AG09309 (cell line): ENCODE data around the gene TNFRSF4.

Experiments
- DNase-seq: peaks from one replicate; pipeline ENCODE4 v3.0.0-alpha.2; 2010; ENCODE audit warnings: low read depth
- H3K4me3 ChIP-seq: 2 replicates; pipeline ENCODE4 v1.5.1; 2011; ENCODE audit warnings: mild to moderate bottlenecking, low read depth, low read length, moderate library complexity; ENCODE audit not compliant: control insufficient read depth
- TF ChIP-seq, protein P1 (sequence below): IDR thresholded peaks from 2 replicates; pipeline ENCODE4 v1.5.1; 2011; ENCODE audit warnings: mild to moderate bottlenecking, low read depth, low read length, inconsistent platforms; ENCODE audit not compliant: insufficient read depth, control insufficient read depth; ENCODE audit errors: missing control alignments

Gene TNFRSF4

DNA sequence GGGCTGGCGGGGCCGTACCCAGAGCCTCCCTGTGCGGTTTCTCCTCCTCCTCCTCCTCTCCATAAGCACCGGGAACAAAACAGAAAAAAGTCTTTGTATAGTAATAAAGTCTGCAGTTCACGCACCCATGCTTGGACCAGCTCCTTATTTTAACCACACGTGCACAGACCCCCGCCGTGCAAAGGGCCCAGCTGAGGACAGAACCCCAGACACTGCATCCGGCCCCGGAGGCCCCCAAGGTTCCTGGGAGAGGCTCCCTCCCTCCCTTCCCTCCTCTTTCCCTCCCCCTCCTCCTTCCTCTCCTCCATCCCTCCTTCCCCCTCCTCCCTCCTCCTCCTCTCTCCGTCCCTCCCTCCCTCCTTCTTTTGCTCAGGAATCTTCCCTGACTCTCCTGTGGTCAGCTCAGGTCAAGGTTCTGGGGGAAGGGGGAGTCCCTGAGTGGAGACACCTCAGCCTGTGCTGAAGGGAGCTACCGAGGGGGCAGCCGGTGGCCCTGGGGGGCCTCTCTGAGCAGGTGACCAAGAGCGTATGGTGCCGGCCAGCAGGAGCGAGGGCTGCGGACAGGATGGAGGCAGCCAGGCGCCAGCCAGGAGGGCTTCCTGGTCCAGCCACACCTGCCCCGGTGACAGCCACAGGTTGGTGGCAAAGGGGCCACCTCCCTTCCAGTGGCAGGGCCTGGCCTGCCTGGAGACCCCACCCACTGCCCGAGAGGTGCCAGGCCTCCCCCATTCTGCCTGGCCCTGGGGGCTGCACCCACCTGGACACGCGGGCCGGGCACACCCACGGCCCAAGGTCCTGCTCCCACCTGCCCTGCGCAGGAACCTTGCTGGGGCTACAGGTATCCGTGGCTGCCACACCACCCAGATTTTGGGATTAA lies 43.5 kb downstream of the TNFRSF4 start:
- H3K4me3 ChIP-seq: no peak overlapping the region
- TF ChIP-seq, protein P1, sequence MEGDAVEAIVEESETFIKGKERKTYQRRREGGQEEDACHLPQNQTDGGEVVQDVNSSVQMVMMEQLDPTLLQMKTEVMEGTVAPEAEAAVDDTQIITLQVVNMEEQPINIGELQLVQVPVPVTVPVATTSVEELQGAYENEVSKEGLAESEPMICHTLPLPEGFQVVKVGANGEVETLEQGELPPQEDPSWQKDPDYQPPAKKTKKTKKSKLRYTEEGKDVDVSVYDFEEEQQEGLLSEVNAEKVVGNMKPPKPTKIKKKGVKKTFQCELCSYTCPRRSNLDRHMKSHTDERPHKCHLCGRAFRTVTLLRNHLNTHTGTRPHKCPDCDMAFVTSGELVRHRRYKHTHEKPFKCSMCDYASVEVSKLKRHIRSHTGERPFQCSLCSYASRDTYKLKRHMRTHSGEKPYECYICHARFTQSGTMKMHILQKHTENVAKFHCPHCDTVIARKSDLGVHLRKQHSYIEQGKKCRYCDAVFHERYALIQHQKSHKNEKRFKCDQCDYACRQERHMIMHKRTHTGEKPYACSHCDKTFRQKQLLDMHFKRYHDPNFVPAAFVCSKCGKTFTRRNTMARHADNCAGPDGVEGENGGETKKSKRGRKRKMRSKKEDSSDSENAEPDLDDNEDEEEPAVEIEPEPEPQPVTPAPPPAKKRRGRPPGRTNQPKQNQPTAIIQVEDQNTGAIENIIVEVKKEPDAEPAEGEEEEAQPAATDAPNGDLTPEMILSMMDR: no peak
- no peak for DNase-seq

DNA sequence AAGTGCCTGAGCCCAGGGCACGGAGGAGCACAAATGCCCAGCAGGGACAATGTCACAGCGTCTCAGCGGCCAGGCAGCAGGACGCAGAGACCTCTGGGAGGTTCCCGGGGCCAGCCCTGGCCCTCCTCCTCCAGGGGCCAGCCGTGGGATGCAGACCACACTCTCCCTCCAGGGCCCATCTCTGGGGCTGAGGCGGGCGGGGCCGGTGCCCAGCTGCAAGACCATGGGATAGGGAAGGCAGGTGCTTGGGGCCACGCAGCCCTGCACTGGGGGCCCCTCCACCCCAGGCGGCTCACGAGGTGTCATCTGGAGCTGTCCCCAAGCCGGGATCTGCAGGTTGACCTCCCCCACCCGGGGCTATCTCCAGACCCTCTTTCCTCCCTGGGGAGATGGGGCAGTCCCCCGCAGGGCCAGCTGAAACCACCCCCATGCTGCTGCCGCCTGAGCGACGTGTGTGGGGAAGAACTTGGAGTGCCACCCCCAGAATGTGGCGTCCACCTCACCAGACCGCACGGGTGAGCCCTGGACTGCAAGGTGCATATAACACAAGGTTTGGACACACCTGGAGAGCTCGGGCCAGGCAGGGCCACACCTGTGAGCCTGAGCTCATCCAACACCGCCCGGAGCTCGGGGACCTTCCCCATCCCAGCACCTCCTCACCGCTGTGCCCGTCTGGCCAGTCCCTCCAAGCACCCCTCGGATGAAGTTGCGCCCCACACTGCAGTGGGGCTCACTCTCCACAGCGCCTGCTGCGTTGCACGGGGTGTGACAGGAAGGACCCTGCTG lies 44.3 kb downstream of the TNFRSF4 start:
- TF ChIP-seq, protein P1: no peak
- DNase-seq: no peak
- no peak overlapping the region for H3K4me3 ChIP-seq

DNA sequence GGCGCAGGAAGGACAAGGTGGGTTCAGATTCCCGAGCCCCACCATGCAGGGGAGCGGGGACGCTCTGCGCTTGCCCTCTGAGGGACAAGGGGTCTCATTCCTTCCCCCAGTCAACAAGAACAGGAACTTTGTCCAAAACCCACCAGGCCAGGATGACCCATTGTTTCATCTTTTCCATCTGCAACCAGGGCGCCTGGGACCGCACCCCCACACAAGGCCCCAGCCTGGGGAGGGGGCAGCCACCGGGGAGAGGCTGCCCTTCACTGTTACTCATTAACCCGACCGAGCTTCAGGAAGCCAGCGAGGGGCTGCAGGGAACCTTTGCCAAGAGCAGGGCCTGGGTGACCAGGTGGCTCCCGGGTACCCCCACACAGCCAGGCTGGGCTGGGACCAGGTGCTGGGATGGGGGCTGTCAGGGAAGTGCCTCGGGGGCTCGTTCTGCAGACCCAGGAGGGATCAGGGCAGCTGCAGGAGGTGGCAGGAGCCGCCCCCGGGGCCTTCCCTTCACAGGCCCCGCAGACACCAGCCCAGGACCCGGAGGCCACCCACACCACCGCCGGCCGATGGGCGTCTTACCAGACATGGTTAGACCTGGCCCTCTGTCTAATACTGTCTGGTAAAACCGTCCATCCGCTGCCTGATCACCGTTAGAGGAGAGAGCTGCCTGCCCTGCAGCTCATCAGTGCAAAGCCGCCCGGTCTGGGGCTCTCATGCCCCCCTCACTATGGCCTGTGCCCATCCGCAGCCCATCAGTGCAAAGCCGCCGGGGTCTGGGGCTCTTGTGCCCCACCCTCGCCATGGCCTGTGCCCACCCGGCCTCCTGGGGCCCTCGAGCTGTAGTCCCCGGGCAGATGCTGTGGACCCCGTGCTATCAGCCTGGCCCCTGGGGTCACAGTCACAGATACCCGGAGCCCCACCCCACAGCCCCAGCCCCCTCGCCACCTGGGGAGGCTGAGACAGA lies 45.2 kb downstream of the TNFRSF4 start:
- TF ChIP-seq, protein P1: no peak
- DNase-seq: no peak
- no peak overlapping the region for H3K4me3 ChIP-seq

DNA sequence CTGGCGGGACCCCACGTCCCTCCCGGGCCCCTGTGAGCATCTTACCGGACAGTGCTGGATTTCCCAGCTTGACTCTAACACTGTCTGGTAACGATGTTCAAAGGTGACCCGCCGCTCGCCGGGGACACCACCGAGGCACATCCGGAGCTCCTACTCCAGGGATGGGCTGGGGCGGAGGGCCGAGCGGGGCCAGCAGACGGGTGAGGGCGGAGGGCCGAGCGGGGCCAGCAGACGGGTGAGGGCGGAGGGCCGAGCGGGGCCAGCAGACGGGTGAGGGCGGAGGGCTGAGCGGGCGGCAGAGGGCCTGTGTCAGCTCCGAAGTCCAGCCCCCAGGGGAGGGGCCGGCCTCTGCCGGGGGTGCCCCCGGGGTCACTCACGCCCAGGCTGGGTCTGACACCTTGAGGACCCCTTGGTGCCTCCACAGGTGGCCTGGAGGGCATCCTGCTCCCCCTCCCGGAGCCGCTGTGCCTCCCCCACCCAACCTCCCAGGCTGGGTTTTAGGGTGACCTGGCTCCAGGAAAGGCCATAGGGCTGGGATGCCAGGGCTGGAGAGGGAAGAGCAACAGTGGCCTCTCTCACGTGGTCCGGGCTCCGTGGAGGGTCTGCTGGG lies 46.0 kb downstream of the TNFRSF4 start:
- DNase-seq: no peak
- H3K4me3 ChIP-seq: no peak overlapping the region
- TF ChIP-seq, protein P1: no peak

DNA sequence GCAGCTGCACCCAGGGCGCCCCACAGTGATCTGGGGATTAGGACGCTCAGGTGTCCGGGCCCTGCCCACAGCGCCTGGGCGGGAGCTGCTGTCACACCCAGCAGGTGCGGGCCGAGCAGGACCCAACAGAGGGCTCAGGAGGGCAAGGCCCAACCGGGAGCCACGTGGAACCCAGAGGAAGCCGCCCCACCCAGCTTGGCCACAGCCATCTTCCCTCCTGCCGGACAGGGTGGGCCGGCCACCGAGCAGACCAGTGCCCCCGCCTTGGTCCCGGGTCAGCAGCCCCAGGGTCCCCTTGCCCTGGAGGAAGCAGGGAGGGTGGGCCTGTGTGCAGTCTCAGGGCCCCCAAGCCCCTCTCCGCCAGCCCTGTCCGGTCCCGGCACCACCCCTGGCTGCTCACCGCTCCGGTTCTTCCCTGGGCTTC lies 46.5 kb downstream of the TNFRSF4 start:
- H3K4me3 ChIP-seq: no peak overlapping the region
- no peak for DNase-seq
- TF ChIP-seq, protein P1: no peak

DNA sequence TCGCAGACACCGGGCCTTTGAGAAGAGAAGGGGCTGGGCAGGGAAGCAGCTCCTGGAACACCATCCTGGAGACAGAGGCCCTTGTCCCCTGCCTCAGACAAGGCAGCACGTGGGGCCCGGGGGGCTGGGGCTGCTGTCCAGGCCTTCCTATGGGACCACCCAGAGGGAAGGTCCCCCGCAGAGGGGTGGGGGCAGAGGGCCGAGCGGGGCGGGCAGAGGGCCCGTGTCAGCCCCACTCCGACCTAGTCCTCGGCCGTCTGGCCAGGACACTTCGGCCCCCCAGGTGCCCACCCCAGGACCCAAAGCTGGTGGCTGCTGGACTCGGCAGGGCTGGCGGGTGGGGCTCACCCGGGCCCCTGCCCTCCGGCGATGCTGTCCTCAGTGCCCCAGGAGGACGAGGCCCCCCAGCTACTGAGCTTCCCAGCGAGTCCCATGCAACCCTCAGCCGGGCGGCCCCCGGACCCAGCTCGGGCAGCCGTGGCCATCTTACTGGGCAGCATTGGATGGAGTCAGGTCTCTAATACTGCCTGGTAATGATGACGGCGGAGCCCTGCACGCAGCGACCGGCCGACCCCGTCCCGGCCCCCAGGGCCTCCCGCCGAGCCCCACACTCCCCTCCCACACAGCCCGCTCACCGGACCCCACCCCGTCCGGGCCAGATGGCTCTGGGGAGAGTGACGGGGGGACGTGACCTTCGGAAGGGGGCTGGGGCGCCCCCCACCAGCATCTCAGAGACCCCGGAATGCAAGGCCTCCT lies 47.1 kb downstream of the TNFRSF4 start:
- DNase-seq: no peak
- no peak overlapping the region for H3K4me3 ChIP-seq
- TF ChIP-seq, protein P1: no peak
